ENCODE measurements around the gene DOCK1. TPM values are rescaled to one million over a fixed set of nuclear protein-coding genes. Genes with fewer than 3 reads are reported as not detected.

Gene DOCK1
- polyA plus RNA-seq, 1 of the 3 experiments (the other 2 are of a cell fraction), result 15.5 TPM

- no peak for TF ChIP-seq RXRA (IDR thresholded peaks at IDR 0.05; ENCODE audit: borderline replicate concordance, low read depth)
- no peak for TF ChIP-seq SMC3 (IDR thresholded peaks at IDR 0.05; ENCODE audit: low read depth, low read length)
- no peak for TF ChIP-seq MXI1 (IDR thresholded peaks at IDR 0.05; ENCODE audit: low read depth, low read length)
- no peak for TF ChIP-seq RAD21 (IDR thresholded peaks at IDR 0.05; ENCODE audit: low read length)
- TF ChIP-seq POLR2AphosphoS5 (IDR thresholded peaks at IDR 0.05; ENCODE audit: low read depth, low read length), result no peak
- TF ChIP-seq TEAD4 (IDR thresholded peaks at IDR 0.05; ENCODE audit: borderline replicate concordance, insufficient read depth), result no peak
- no peak for TF ChIP-seq FOXM1 (IDR thresholded peaks at IDR 0.05; ENCODE audit: low read depth)
- no peak for TF ChIP-seq CTCF (IDR thresholded peaks at IDR 0.05)
- no peak for TF ChIP-seq RFX5 (IDR thresholded peaks at IDR 0.05; ENCODE audit: low read length)
- TF ChIP-seq NRF1 (IDR thresholded peaks at IDR 0.05; ENCODE audit: low read depth, low read length), result no peak
- TF ChIP-seq, protein P1, sequence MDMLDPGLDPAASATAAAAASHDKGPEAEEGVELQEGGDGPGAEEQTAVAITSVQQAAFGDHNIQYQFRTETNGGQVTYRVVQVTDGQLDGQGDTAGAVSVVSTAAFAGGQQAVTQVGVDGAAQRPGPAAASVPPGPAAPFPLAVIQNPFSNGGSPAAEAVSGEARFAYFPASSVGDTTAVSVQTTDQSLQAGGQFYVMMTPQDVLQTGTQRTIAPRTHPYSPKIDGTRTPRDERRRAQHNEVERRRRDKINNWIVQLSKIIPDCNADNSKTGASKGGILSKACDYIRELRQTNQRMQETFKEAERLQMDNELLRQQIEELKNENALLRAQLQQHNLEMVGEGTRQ (IDR thresholded peaks at IDR 0.05; ENCODE audit: borderline replicate concordance, low read depth, low read length), result no peak
- TF ChIP-seq MEF2A (IDR thresholded peaks at IDR 0.05; ENCODE audit: borderline replicate concordance, low read depth), result no peak
- TF ChIP-seq EP300 (IDR thresholded peaks at IDR 0.05; ENCODE audit: borderline replicate concordance in 1 of 2, low read depth in 1 of 2, low read length in 1 of 2), result no peak
- TF ChIP-seq FOSL2 (IDR thresholded peaks at IDR 0.05; ENCODE audit: borderline replicate concordance, low read depth), result no peak
- TF ChIP-seq ELF1 (IDR thresholded peaks at IDR 0.05), result no peak
- TF ChIP-seq PBX3 (IDR thresholded peaks at IDR 0.05), result no peak
- TF ChIP-seq JUND (IDR thresholded peaks at IDR 0.05), result no peak
- no peak for TF ChIP-seq GATA2 (CRISPR knock-in tag; IDR thresholded peaks at IDR 0.05)
- no peaks in the 10 kb centered on the region for H3K4me1 ChIP-seq (ENCODE audit: control insufficient read depth in 1 of 2, insufficient read depth in 2 of 2, low read depth in 1 of 2, low read length in 1 of 2)
- H2AFZ ChIP-seq (ENCODE audit: low read depth), result no peak overlapping the region
- no peak overlapping the region for H3K4me2 ChIP-seq
- H3K9me3 ChIP-seq, result no peaks in the 10 kb centered on the region
- H3K9ac ChIP-seq, result no peak overlapping the region
- H3K27me3 ChIP-seq (ENCODE audit: insufficient read depth), result no peaks in the 10 kb centered on the region
- peaks cover 40 to 51% of the 10 kb centered on the region in 2 experiments for H3K36me3 ChIP-seq (replicated peaks in 1 of 2; ENCODE audit: control insufficient read depth in 1 of 2, insufficient read depth in 2 of 2, low read length in 1 of 2)
- ChIA-PET CTCF (no interaction called here), POLR2A (no interaction called here)
- WGBS (ENCODE audit: low lambda C conversion rate), result 94% methylated on average over 8 of the region's 8 CpGs
- no peak overlapping the region for H3K27ac ChIP-seq (ENCODE audit: low read depth in 2 of 2, low read length in 1 of 2)
- no peak for DNase-seq
- no peaks in the 10 kb centered on the region for H3F3A ChIP-seq (replicated peaks; ENCODE audit: insufficient read depth)
- no peak overlapping the region for H3K4me3 ChIP-seq (ENCODE audit: low read depth in 2 of 2, low read length in 1 of 2)
- H3K79me2 ChIP-seq (ENCODE audit: insufficient read depth), result no peaks in the 10 kb centered on the region
- no peaks in the 10 kb centered on the region for H3K9me2 ChIP-seq
- H4K20me1 ChIP-seq (ENCODE audit: insufficient read depth), result no peaks in the 10 kb centered on the region
Observed at GRCh38 chr10:126997801-126998590, 92.8 kb downstream of the DOCK1 start.

Measured in SK-N-SH (cell line).